Central memory CD4-positive, alpha-beta T cell (primary cell): ENCODE results near the gene MOB3C.
A peak's percentile ranks its signal among the peaks of the same experiment; 100 is the strongest.

Experiments
- DNase-seq: peaks from one replicate; pipeline ENCODE4 v3.0.0; 2022

MOB3C gene

GRCh38 chr1:46637444-46638083, 21.0 kb upstream of the MOB3C start:
- no peak for DNase-seq

GRCh38 chr1:46635205-46635604, 18.6 kb upstream of the MOB3C start:
- no peak for DNase-seq

DNA sequence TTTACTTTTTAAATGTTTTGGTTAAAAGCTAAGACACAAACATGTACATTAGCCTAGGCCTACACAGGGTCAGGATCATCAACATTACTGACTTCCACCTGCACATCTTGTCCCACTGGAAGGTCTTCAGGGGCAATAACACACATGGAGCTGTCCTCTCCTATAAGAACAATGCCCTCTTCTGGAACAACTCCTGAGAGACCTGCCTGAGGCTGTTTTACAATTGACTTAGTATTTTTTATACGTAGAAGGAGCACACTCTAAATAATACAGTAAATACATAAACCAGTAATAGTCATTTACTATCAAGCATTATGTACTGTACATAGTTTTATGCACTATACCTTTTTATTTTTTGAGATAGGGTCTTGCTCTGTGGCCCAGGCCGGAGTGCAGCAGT, 14.1 kb upstream of the MOB3C start:
- no peak for DNase-seq

- DNase-seq: no peak
These were observed 7.4 kb upstream of the MOB3C start for GRCh38 chr1:46623743-46624644.

GRCh38 chr1:46622344-46622743, 5.7 kb upstream of the MOB3C start:
- DNase-seq: no peak

DNA sequence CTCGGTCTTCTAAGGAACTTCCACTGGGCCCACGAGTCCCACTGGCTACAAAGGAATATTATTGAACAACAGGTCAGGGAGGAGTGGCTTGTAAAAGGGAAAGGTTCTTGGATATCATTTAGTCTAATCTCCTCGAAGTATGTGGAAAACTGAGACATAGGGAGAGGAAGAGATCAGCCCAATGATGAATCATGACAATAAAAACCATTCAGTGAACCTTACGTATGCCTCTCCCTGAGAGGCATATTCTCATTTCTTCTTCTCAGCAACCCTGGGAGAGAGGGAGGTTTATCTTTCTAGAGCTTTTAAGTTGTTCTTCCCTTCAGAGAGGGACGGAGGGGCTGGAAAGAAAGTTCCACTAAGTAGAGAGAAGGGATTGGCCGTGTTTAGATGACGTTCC, 5.3 kb upstream of the MOB3C start:
- no peak for DNase-seq

DNA sequence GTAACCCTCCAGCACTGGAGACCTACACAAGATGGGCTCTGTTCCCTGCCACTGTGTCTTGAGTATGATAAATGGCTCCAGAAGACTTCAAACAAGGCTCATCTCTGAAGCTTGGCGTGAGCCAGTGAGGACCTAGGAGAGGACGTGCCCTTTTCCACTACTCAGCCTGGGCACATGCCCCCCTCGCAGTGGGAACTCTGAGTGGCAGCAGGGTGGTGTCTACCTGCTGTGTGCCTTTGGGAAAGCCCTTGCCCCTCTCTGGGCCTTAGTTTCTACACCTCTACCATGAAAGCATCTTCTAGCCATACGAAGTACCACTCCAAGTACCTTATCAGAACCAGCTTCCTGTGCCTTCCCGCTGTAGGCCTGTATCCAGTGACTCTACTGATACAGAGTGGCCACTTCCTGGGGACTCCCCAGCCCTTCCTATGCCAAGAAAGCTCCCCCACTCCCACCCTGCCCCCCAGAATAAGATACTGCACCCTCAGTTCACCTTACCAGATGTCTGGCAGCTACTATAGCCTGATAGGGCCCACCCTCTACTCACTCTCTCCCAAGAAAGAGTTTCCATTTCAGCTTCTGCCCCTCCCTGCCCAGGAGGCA, 3.1 kb upstream of the MOB3C start:
- no peak for DNase-seq

DNA sequence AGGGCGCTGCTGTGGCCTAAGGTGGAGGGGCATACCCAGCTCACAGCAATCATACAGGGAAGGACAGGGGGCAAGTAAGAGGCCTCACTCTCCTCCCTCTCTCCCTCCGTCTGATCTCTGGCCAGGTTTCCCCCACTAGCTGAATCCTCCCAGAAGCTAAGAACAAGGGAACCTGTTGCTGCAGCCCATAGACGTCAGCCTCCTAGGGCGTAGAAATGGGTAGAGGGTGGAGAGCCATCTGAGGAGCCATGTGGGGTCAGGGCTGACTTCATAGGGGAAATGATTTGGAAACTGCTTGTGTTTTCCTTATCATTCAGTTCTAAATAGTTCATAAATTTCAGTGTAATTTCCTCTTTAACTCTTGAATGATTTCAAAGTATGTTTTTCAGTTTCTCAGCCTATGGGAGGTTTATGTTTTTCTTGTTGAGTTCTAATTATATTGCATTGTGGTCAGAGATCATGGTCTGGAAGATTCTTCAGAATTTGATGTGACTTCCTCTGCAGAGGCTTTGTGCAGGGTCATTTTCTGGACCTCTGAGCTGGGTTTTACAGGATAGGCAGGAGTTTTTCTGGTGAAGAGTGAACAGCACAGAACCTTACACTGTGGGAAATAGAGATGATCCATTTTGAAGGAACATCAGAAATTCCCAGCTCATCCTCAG, 2.3 kb upstream of the MOB3C start:
- no peak for DNase-seq

- DNase-seq: no peak
These were observed 1.2 kb upstream of the MOB3C start for GRCh38 chr1:46617833-46618232.

DNA sequence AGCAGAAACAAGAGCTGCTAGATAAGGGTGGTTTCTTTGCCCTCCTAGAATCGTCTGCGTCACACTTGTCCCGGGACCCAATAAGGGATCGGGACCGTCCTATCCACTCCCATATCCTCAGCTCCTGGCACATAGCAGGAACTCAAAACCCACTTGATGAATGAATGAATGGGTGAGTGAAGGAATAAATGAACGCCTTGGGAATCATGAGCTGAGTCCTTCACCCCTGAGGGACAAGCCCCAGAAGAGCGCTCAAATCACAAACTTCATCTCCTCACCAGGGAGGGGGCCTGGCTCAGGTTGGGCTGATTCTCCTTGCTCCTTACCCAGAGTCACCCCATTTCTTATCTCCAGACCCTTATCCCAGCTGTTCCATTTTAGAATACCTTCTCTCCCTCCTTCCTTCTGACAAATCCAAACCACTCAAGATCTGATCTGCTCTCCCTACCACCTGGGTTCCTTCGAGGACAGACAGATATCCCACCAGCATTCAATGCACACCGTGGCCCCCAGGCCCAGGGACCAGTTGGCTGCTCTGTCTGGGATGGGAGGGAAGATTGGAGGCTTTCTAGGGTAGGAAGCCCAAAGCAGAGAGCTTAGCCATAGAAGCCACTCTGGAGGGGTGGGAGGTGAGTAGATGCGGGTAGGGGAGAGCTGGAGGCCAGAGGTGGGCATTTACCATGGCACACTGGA, 643 bp upstream of the MOB3C start:
- no peak for DNase-seq

GRCh38 chr1:46615735-46616134, 876 bp downstream of the MOB3C start:
- DNase-seq: no peak

DNA sequence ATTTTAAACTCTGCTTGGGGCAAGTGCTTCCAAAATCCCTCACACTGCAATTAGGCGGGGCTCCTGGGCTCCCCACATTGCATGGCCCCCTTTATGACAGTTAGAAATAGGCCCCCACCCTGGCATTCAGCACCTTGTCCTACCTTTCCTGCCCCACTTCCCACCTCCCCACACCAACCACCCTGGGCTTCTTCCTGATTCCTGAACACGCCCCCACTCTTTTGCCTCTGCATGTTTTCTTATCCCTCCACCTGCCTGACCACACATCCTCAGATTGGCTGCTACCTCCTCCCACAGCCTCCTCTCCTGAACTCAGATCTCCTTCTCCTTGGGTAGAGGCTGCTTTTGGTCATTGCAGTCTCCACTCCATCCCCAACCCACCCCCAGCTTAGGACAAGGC, 1.5 kb downstream of the MOB3C start:
- no peak for DNase-seq

- no peak for DNase-seq
These were observed 2.0 kb downstream of the MOB3C start for GRCh38 chr1:46614604-46614984.

DNA sequence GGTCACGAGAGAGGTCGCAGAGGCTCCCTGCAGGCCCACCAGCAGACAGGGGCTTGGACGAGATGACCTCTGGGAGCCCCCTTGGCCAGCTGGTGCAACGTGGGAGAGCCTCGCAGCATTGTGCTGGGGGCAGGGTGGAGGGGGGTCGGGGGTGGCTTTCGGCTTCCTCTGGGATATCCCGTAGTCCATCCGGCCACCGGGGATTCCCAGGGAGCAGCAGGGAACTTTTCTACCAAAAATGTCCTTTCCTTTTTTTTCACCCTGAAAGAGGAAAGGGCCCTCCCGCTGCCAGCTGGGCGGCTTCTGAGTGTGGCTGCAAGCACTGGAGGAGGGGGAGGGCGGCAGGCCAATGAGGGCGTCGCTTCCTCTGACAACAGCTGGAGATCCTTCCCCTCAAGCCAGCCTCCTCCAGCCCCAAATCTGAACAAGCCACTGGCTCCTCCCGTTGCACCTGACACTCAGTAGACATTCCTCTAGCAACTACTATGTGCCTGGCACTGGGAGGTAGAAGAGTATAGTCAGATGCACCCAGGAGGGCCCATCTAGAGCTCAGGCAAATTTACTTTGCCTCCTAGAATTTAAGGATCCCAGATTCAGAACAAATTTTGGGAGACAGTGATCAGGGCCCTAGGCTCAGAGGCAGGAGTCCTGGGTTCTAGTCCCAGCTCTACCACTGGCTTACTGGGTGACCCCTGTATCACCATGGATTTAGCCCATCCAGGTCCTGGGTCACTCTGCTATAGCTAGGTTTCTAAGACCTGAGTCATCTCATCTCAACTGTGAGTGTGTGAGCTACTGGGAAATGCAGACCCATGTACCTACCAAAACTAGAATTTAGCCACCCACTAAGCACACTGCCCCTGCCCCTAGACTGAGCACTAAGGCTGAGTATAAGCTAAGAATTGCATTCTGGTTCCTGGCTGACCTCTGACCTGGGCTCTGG, 2.7 kb downstream of the MOB3C start:
- peak; percentile 19 for DNase-seq

DNA sequence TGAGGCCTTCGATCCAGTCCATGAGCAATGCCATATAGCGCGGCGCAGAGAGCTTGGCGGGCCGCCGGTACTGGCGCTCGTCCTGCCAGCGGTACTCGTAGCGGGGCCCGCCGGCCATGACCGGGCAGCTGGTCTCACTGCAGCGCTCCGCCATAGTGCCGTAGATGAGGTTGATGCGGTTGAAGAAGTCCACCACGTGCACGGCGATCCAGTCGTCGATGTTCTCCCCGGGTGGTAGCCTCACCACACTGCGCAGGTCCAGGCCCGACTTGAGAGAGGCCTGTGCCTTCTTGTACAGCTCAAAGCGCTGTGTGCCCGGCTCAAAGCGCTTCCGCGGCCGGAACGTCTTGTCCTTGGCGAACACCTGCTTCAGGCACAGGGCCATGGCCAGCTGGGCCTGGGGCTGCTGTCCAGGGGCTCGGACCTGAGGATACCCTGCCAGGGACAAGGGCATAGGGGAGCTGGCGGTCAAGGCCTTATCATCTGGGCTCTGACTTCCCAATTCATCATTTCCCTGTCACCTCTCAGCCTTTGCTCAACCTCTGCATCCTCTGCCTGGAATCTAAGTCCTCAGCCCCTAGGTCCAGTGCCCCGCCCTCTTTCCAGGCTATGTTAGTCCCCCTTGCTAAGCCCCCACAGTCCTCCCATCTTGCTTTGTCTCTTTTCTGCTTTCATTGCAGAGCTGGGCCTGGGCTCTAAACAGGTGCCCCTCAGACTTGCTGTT, 3.5 kb downstream of the MOB3C start:
- DNase-seq: no peak

DNA sequence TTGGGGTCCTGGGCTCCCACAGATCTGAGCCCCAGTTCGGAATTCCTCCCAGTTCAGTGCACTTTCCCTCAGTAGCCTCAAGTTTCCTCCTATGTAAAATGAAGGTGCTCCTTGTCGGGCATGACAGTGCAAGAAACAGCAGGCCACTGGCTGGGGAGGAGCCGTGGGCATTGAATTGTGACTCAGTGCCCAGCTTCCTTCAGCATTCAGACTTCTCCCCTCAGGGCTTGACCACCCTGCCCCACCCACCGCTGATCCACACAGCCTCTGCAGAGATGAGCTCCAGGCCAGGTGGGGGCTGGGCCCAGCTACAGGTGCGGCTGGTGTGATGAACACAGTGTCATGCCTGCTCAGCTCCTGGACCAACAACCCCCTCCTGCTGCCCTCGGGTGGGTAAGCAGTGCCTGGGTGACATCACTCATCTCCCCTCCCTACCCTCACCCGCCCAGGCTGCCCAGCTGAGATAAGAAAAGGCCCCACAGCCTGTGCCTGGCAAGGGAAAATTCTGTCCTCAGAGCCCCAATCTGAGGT, 4.9 kb downstream of the MOB3C start:
- no peak for DNase-seq

- DNase-seq: no peak
These were observed 9.1 kb downstream of the MOB3C start for GRCh38 chr1:46607345-46608130.

DNA sequence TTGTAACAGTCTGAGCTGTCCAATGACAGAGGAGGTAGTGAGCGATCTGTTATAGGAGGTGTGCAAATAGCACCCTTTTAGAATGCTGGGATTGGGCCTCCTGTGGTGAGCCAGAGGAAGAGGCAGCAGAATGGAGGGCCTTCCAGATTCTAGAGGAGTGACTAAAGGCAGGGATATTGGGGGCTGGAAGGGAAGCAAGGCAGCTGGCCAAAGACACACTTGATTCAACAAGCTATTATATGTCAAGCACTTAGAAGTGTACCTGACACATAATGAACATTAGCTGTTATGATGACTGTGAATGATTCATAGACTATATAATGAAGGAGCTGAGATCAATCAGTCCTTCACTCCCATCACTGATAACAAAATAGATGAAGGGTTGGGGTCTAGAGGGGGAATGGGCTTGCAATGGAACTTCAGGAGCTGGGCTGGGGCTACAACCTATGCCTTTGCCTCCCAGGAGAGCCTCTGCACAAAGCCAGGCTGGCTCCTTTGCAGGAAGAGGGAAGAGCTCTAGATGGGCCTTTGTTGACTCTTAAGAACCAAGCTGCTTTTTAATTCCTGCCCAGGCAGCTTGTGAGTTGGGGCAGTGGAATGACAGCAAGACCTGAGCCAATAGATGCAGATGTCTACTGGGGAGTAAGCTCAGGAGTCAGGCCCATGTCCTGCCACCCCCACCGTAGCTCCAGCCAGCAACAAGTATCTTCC, 10.2 kb downstream of the MOB3C start:
- no peak for DNase-seq

GRCh38 chr1:46605232-46605631, 11.4 kb downstream of the MOB3C start:
- peak; percentile 44 for DNase-seq
